Trophoblast cell (in vitro differentiated cells and primary cell): Measurements from ENCODE around the gene GOPC.

Source experiments
- DNase-seq, 2 donors: peaks; one replicate each; pipeline ENCODE4 v3.0.0-alpha.2; 2016
- H2AFZ ChIP-seq: 2 replicates; pipeline ENCODE4 v1.6.1; 2013; ENCODE audit warnings: low read length, moderate library complexity, mild to moderate bottlenecking; ENCODE audit not compliant: insufficient read depth, poor library complexity
- H2AK5ac ChIP-seq: 2 replicates; pipeline ENCODE4 v1.6.1; 2013; ENCODE audit warnings: mild to moderate bottlenecking, low read length
- H2BK120ac ChIP-seq: 2 replicates; pipeline ENCODE4 v1.6.1; 2013; ENCODE audit warnings: low read length, mild to moderate bottlenecking, moderate library complexity; ENCODE audit not compliant: insufficient read depth, poor library complexity
- H2BK12ac ChIP-seq: 2 replicates; pipeline ENCODE4 v1.6.1; 2013; ENCODE audit warnings: mild to moderate bottlenecking, low read length, moderate library complexity
- H2BK5ac ChIP-seq: 2 replicates; pipeline ENCODE4 v1.6.1; 2013; ENCODE audit warnings: low read length, low read depth, moderate library complexity, mild to moderate bottlenecking; ENCODE audit not compliant: poor library complexity
- H3K14ac ChIP-seq: 2 replicates; pipeline ENCODE4 v1.6.1; 2013; ENCODE audit warnings: mild to moderate bottlenecking, low read length
- H3K18ac ChIP-seq: 2 replicates; pipeline ENCODE4 v1.6.1; 2013; ENCODE audit warnings: mild to moderate bottlenecking, low read length
- H3K23ac ChIP-seq: 2 replicates; pipeline ENCODE4 v1.6.1; 2013; ENCODE audit warnings: low read length
- H3K27ac ChIP-seq: 2 replicates; pipeline ENCODE4 v1.5.1; 2013; ENCODE audit warnings: low read depth, mild to moderate bottlenecking, inconsistent platforms, low read length, moderate library complexity
- H3K27me3 ChIP-seq: 2 replicates; pipeline ENCODE4 v1.6.1; 2013; ENCODE audit warnings: inconsistent platforms, mild to moderate bottlenecking, low read length, moderate library complexity; ENCODE audit not compliant: insufficient read depth
- H3K36me3 ChIP-seq, 2 experiments: 1 replicate in 1 of 2; 2 replicates in 1 of 2; pipeline ENCODE4 v1.6.1; 2013; ENCODE audit warnings: low read length in 2 of 2, mild to moderate bottlenecking in 2 of 2, moderate library complexity in 1 of 2; ENCODE audit not compliant: insufficient read depth in 2 of 2, control insufficient read depth in 1 of 2
- H3K4ac ChIP-seq: 2 replicates; pipeline ENCODE4 v1.6.1; 2013; ENCODE audit warnings: low read depth, mild to moderate bottlenecking, low read length, moderate library complexity
- H3K4me1 ChIP-seq, 2 experiments: 1 replicate in 1 of 2; 2 replicates in 1 of 2; pipeline ENCODE4 v1.6.1; 2013; ENCODE audit warnings: low read length in 2 of 2, mild to moderate bottlenecking in 2 of 2, moderate library complexity in 1 of 2; ENCODE audit not compliant: insufficient read depth in 2 of 2, control insufficient read depth in 1 of 2
- H3K4me2 ChIP-seq: 2 replicates; pipeline ENCODE4 v1.6.1; 2013; ENCODE audit warnings: inconsistent platforms, mild to moderate bottlenecking, low read length, moderate library complexity
- H3K4me3 ChIP-seq: 2 replicates; pipeline ENCODE4 v1.5.1; 2013; ENCODE audit warnings: mild to moderate bottlenecking, low read depth, low read length, inconsistent platforms
- H3K79me1 ChIP-seq: one replicate; pipeline ENCODE4 v1.6.1; 2013; ENCODE audit warnings: low read length
- H3K79me2 ChIP-seq: 2 replicates; pipeline ENCODE4 v1.6.1; 2013; ENCODE audit warnings: low read length, mild to moderate bottlenecking; ENCODE audit not compliant: control insufficient read depth, insufficient read depth, poor library complexity
- H3K9ac ChIP-seq: 2 replicates; pipeline ENCODE4 v1.6.1; 2013; ENCODE audit warnings: mild to moderate bottlenecking, low read length
- H3K9me3 ChIP-seq: 2 replicates; pipeline ENCODE4 v1.6.1; 2013; ENCODE audit warnings: low read depth, mild to moderate bottlenecking, control low read depth, inconsistent platforms, low read length; ENCODE audit not compliant: insufficient read depth
- H4K12ac ChIP-seq: 2 replicates; pipeline ENCODE4 v1.6.1; 2013; ENCODE audit warnings: low read depth, mild to moderate bottlenecking, low read length, moderate library complexity
- H4K8ac ChIP-seq: 2 replicates; pipeline ENCODE4 v1.6.1; 2013; ENCODE audit warnings: low read depth, mild to moderate bottlenecking, low read length, moderate library complexity
- H4K91ac ChIP-seq: one replicate; pipeline ENCODE4 v1.6.1; 2013; ENCODE audit warnings: low read depth, mild to moderate bottlenecking, low read length, moderate library complexity
- WGBS: extraction: QIAGEN DNeasy Blood & Tissue Kit; methylation state at CpG from one replicate; pipeline ENCODE4 v1.1.7; 2013; ENCODE audit warnings: missing lambda C conversion rate; ENCODE audit not compliant: insufficient read length, insufficient coverage; ENCODE audit errors: extremely low coverage; 5-methylcytosine and 5-hydroxymethylcytosine counted together

Gene GOPC

DNA sequence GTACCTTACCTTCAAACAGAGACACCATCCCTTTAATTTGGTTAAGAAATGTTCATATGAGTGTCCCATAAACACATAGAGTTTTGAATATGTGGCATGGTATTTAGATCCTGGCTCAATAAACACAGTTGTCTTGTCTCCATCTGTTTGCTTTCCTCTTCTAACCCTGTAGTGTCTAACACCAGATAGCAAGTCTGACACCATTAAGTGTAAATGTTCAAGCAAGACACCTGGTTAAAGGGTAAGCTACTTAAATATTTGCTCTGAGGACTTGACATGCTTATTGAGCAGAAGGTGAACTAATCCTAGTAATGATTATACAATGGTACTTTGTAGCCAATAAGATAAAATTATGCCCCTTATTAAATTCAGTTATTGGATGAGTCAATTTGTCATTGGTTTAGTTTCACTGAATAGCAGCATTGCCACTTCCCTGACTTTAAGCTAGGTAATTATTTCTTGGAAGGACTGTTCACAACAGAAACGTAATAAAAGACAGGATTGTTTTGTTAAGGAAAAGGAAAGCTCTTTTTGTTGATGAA lies 26.9 kb upstream of the GOPC start:
- no peak overlapping the region for H4K8ac ChIP-seq
- H2BK12ac ChIP-seq, result no peak overlapping the region
- no peak overlapping the region for H3K18ac ChIP-seq
- no peak overlapping the region for H2AK5ac ChIP-seq
- no peak overlapping the region for H3K4me2 ChIP-seq
- no peak overlapping the region for H3K23ac ChIP-seq
- H4K12ac ChIP-seq, result no peak overlapping the region
- H3K9ac ChIP-seq, result no peak overlapping the region
- H3K4me1 ChIP-seq, result no peaks in the 10 kb centered on the region
- no peak overlapping the region for H2BK5ac ChIP-seq
- no peak overlapping the region for H3K4ac ChIP-seq
- H3K4me3 ChIP-seq, result no peak overlapping the region
- no peaks in the 10 kb centered on the region for H3K79me1 ChIP-seq
- no peaks in the 10 kb centered on the region for H3K79me2 ChIP-seq
- no peaks in the 10 kb centered on the region for H3K9me3 ChIP-seq
- H2AFZ ChIP-seq, result no peak overlapping the region
- no peaks in the 10 kb centered on the region for H3K36me3 ChIP-seq
- H3K27ac ChIP-seq, result no peak overlapping the region
- H3K27me3 ChIP-seq, result no peaks in the 10 kb centered on the region
- DNase-seq, result no peak
- no peak overlapping the region for H3K14ac ChIP-seq
- H2BK120ac ChIP-seq, result no peak overlapping the region
- H4K91ac ChIP-seq, result no peak overlapping the region
- no CpG with 5 or more reads among the region's 1 CpG for WGBS

DNA sequence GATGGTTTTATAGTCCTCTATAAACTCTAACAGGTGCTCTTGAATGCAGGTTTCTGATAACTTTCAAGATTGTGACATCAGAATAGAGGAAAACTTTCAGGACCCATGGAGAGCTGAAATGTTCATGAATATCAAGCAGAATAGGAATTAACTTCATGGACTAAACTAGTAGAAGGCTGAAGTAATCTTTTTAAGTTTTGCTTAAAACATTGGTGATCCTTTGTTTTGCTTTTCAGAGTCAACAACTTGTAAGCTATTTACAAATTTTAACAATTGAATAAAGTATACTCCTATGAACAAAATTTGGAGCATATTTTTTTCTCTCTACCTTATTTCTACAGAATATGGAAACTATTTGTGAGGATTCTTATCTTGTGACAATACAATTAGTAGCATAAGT lies 25.2 kb upstream of the GOPC start:
- Histone ChIP-seq H4K8ac (no peak overlapping the region), H3K27me3 (no peaks in the 10 kb centered on the region), H3K18ac (no peak overlapping the region), H3K4me1 (no peaks in the 10 kb centered on the region), H2AK5ac (no peak overlapping the region), H4K91ac (no peak overlapping the region), H3K79me2 (no peaks in the 10 kb centered on the region), H3K4me3 (no peak overlapping the region), H2BK5ac (no peak overlapping the region), H3K4ac (no peak overlapping the region), H2BK12ac (no peak overlapping the region), H3K79me1 (no peaks in the 10 kb centered on the region), H2BK120ac (no peak overlapping the region), H3K4me2 (no peak overlapping the region), H3K27ac (no peak overlapping the region), H3K9me3 (no peaks in the 10 kb centered on the region), H3K23ac (no peak overlapping the region), H4K12ac (no peak overlapping the region), H3K36me3 (no peaks in the 10 kb centered on the region), H3K9ac (no peak overlapping the region), H3K14ac (no peak overlapping the region), H2AFZ (no peak overlapping the region)
- no peak for DNase-seq

DNA sequence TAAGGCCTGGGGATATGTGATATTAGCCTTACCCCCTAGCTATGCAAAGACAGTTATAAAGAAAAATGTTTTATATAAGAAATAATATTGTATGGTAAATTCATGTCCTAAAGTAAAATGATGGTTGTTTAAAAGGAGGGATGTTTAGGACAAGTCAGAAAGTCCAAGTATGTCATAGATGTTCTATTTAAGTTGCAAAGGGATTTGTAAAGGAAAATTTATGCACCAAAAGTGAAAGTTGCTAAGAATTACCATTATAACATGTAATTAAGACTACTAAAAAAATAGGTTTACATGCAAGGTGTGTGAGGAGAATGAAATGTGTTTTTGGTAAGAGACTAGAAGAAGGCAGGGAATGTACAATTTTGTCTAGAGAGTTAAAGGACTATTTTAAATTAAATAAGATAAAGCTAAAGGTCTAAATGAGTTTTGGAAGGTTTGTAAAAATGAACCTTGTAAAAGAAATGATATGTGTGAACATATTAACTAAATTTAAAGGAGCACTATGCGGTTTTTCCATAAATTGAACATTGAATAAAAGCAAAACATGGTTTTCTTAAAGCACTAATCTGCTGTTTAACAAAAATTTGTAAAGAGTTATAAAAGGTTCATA lies 22.7 kb upstream of the GOPC start:
- Histone ChIP-seq H4K91ac (no peak overlapping the region), H2BK12ac (no peak overlapping the region), H3K4me2 (no peak overlapping the region), H3K27ac (no peak overlapping the region), H3K9ac (no peak overlapping the region), H3K18ac (no peak overlapping the region), H2BK5ac (no peak overlapping the region), H3K23ac (no peak overlapping the region), H3K27me3 (no peaks in the 10 kb centered on the region), H3K79me2 (no peaks in the 10 kb centered on the region), H4K8ac (no peak overlapping the region), H2AK5ac (no peak overlapping the region), H3K9me3 (no peaks in the 10 kb centered on the region), H3K4ac (no peak overlapping the region), H2AFZ (no peak overlapping the region), H4K12ac (no peak overlapping the region), H3K36me3 (no peaks in the 10 kb centered on the region), H2BK120ac (no peak overlapping the region), H3K14ac (no peak overlapping the region), H3K79me1 (no peaks in the 10 kb centered on the region), H3K4me3 (no peak overlapping the region), H3K4me1 (peaks cover 0 to 4% of the 10 kb centered on the region in 2 experiments)
- DNase-seq, result no peak
- no CpG with 5 or more reads among the region's 1 CpG for WGBS

DNA sequence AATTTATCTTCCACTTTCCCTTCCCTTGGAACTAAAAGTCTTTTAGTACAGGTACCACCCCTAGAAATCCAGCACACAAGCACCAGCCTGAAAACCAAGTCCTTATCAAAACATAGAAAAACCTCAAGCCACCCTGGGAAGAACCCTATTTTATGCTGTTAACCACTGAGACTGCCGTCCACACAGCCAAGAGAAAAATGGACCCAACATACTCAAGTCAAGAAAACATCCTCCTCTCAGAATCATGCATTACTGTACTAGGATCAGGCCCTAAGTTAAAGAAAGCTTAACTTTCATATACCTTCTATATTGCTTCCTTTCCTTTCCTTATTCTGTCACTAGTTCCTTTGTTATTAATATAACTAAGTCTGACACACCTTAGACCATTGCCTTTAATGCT lies 16.9 kb upstream of the GOPC start:
- H3K9me3 ChIP-seq, result no peaks in the 10 kb centered on the region
- no peak overlapping the region for H2BK120ac ChIP-seq
- no CpG with 5 or more reads among the region's 1 CpG for WGBS
- H3K27ac ChIP-seq, result no peak overlapping the region
- H3K18ac ChIP-seq, result no peak overlapping the region
- peaks cover 2 to 11% of the 10 kb centered on the region in 2 experiments for H3K4me1 ChIP-seq
- no peak overlapping the region for H4K12ac ChIP-seq
- no peak overlapping the region for H2BK5ac ChIP-seq
- H3K4me3 ChIP-seq, result no peak overlapping the region
- H3K4ac ChIP-seq, result no peak overlapping the region
- H3K4me2 ChIP-seq, result no peak overlapping the region
- DNase-seq, result no peak
- H2AFZ ChIP-seq, result no peak overlapping the region
- H3K9ac ChIP-seq, result no peak overlapping the region
- H4K8ac ChIP-seq, result no peak overlapping the region
- no peak overlapping the region for H3K14ac ChIP-seq
- no peak overlapping the region for H4K91ac ChIP-seq
- no peaks in the 10 kb centered on the region for H3K36me3 ChIP-seq
- H3K23ac ChIP-seq, result no peak overlapping the region
- no peaks in the 10 kb centered on the region for H3K27me3 ChIP-seq
- peaks cover 16% of the 10 kb centered on the region for H3K79me1 ChIP-seq
- no peak overlapping the region for H2BK12ac ChIP-seq
- no peaks in the 10 kb centered on the region for H3K79me2 ChIP-seq
- no peak overlapping the region for H2AK5ac ChIP-seq
